NCI-H2171 treated with DMSO at 0.1 percent for 48 hours (cell line): ENCODE results near the gene TECTB.

Experiments used
- DNase-seq: peaks from one replicate; lab custom pipeline; 2025; lab: John Stamatoyannopoulos, UW

Gene TECTB

GRCh38 chr10:112275512-112276245, 7.5 kb upstream of the TECTB start:
- no peak for DNase-seq

- no peak for DNase-seq
Observed at GRCh38 chr10:112278871-112279270, 4.3 kb upstream of the TECTB start.

- no peak for DNase-seq
Observed at GRCh38 chr10:112279433-112279832, 3.8 kb upstream of the TECTB start.

- DNase-seq: no peak
Observed at GRCh38 chr10:112280205-112280921, 2.8 kb upstream of the TECTB start.

GRCh38 chr10:112282086-112282485, 1.1 kb upstream of the TECTB start:
- no peak for DNase-seq

- no peak for DNase-seq
Observed at GRCh38 chr10:112286837-112287818, 3.9 kb downstream of the TECTB start.

- no peak for DNase-seq
Observed at GRCh38 chr10:112287844-112288243, 4.6 kb downstream of the TECTB start.

GRCh38 chr10:112288486-112288885, 5.3 kb downstream of the TECTB start:
- DNase-seq: no peak

GRCh38 chr10:112289373-112290053, 6.3 kb downstream of the TECTB start:
- no peak for DNase-seq

GRCh38 chr10:112290054-112290373, 6.8 kb downstream of the TECTB start:
- no peak for DNase-seq

- DNase-seq: no peak
Observed at GRCh38 chr10:112294169-112294568, 11.0 kb downstream of the TECTB start.

- DNase-seq: no peak
Observed at GRCh38 chr10:112295853-112296830, 12.9 kb downstream of the TECTB start.

GRCh38 chr10:112296908-112297331, 13.7 kb downstream of the TECTB start:
- no peak for DNase-seq

- DNase-seq: no peak
Observed at GRCh38 chr10:112298581-112298980, 15.4 kb downstream of the TECTB start.

- no peak for DNase-seq
Observed at GRCh38 chr10:112299456-112299855, 16.3 kb downstream of the TECTB start.

- DNase-seq: no peak
Observed at GRCh38 chr10:112302335-112302734, 19.1 kb downstream of the TECTB start.

GRCh38 chr10:112303528-112303927, 20.3 kb downstream of the TECTB start:
- DNase-seq: no peak

- DNase-seq: no peak
Observed at GRCh38 chr10:112304267-112304859, 21.2 kb downstream of the TECTB start.

- peak; percentile 12 for DNase-seq
Observed at GRCh38 chr10:112307358-112308124, 24.3 kb downstream of the TECTB start.

- DNase-seq: no peak
Observed at GRCh38 chr10:112308125-112308502, 24.9 kb downstream of the TECTB start.
